ENCODE data around the gene ADGRV1.

DNA sequence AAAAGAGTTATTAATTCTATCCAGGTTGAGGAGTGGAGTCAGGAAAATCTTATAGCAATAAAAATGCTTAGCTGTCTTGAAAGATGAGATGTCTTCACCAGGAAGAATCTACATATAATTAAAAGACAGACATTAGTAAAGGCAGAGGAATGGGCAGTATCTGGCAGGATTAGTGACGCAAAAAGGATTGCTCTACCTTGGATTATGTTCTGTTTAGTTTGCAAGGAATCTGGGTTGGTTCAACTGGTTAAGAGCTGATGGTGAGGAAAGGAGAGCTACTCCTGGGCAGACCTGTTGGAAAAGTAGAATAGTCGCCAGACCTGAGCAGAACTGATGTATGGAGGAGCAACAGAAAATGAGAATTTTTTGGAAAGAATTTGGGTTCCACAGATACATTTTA, 318.5 kb downstream of the ADGRV1 start:
- TF ChIP-seq GATA2 (IDR thresholded peaks at IDR 0.05; ENCODE audit: low read depth, low read length): no peak
- TF ChIP-seq GATA3 (IDR thresholded peaks at IDR 0.05; ENCODE audit: low read depth, low read length): no peak
